Hepatocyte (in vitro differentiated cells): ENCODE data around the gene EEF1AKMT3.

Experiments used
- CTCF ChIP-seq: fragments of 200-600 bp; sonication (generic); IDR thresholded peaks from 2 replicates; pipeline ENCODE4 v1.5.1; 2016; ENCODE audit warnings: antibody characterized with exemption, mild to moderate bottlenecking; ENCODE audit not compliant: poor library complexity
- EZH2 ChIP-seq: fragments of 200-600 bp; sonication (generic); IDR thresholded peaks from 2 replicates; pipeline ENCODE4 v1.6.1; 2016; ENCODE audit warnings: antibody characterized with exemption, mild to moderate bottlenecking, borderline replicate concordance
- EZH2phosphoT487 ChIP-seq: fragments of 200-600 bp; sonication (generic); IDR thresholded peaks from one replicate; pipeline ENCODE4 v1.6.1; 2018; ENCODE audit warnings: antibody characterized with exemption, mild to moderate bottlenecking, low read depth, moderate library complexity; ENCODE audit not compliant: unreplicated experiment, severe bottlenecking

GRCh38 chr12:57780284-57780897 lies 8.0 kb downstream of the EEF1AKMT3 start:
- TF ChIP-seq CTCF (no peak), EZH2 (no peak), EZH2phosphoT487 (no peak)
